Smooth muscle cell (in vitro differentiated cells): ENCODE data around the gene IMP3. TPM values are rescaled to one million over a fixed set of nuclear protein-coding genes. Genes with fewer than 3 reads are reported as not detected.
A peak's percentile ranks its signal among the peaks of the same experiment; 100 is the strongest.

Experiments used
- DNase-seq: peaks from one replicate; lab custom pipeline; 2025; ENCODE audit not compliant: unreplicated experiment; lab: John Stamatoyannopoulos, UW
- H2AFZ ChIP-seq: fragments of 200-600 bp; sonication (generic); 2 replicates; pipeline ENCODE4 v1.6.0; 2016; ENCODE audit warnings: antibody characterized with exemption, low read depth, mild to moderate bottlenecking
- H3F3A ChIP-seq: fragments of 200-600 bp; sonication (generic); 2 replicates; pipeline ENCODE4 v1.6.0; 2017; ENCODE audit warnings: antibody characterized with exemption, low read depth
- H3K27ac ChIP-seq: fragments of 200-600 bp; sonication (generic); 2 replicates; pipeline ENCODE4 v1.5.1; 2016; ENCODE audit warnings: low read depth, mild to moderate bottlenecking
- H3K27me3 ChIP-seq: fragments of 200-600 bp; sonication (generic); 2 replicates; pipeline ENCODE4 v1.6.1; 2016; ENCODE audit warnings: low read depth, mild to moderate bottlenecking
- H3K36me3 ChIP-seq: fragments of 200-600 bp; sonication (generic); 2 replicates; pipeline ENCODE4 v1.5.1; 2016; ENCODE audit warnings: low read depth
- H3K4me1 ChIP-seq: fragments of 200-600 bp; sonication (generic); 2 replicates; pipeline ENCODE4 v1.5.1; 2016; ENCODE audit warnings: low read depth
- H3K4me2 ChIP-seq: fragments of 200-600 bp; sonication (generic); 2 replicates; pipeline ENCODE4 v1.6.0; 2016; ENCODE audit warnings: mild to moderate bottlenecking
- H3K4me3 ChIP-seq: fragments of 200-600 bp; sonication (generic); 2 replicates; pipeline ENCODE4 v1.5.1; 2016; ENCODE audit warnings: mild to moderate bottlenecking
- H3K79me2 ChIP-seq: fragments of 200-600 bp; sonication (generic); 2 replicates; pipeline ENCODE4 v1.6.0; 2016; ENCODE audit warnings: low read depth, mild to moderate bottlenecking
- H3K9ac ChIP-seq: fragments of 200-600 bp; sonication (generic); 2 replicates; pipeline ENCODE4 v1.6.0; 2016; ENCODE audit warnings: low read depth
- H3K9me3 ChIP-seq: fragments of 200-600 bp; sonication (generic); replicated peaks from 2 replicates; pipeline ENCODE4 v1.5.1; 2016; ENCODE audit warnings: low read depth
- H4K20me1 ChIP-seq: fragments of 200-600 bp; sonication (generic); 2 replicates; pipeline ENCODE4 v1.6.0; 2016; ENCODE audit warnings: low read depth
- WGBS: methylation state at CpG from one replicate; pipeline ENCODE4 v1.1.7; 2016; ENCODE audit warnings: low lambda C conversion rate; 5-methylcytosine and 5-hydroxymethylcytosine counted together
- polyA plus RNA-seq: library from polyadenylated mRNA; unstranded; fragments of >200 nt; fragmentation: Nextera tagmentation; extraction: Ambion mirVana; gene quantifications from 2 replicates; pipeline ENCODE4 v1.2.1, GENCODE V29; 2016
- total RNA-seq: library from RNA; depleted of rRNA; stranded (reverse); fragments of >200 nt; gene quantifications from 2 replicates; pipeline ENCODE4 v1.2.3, GENCODE V29; 2014
- TF ChIP-seq, protein P1 (sequence below): fragments of 200-600 bp; sonication (generic); IDR thresholded peaks from 2 replicates; pipeline ENCODE4 v1.5.1; 2017; ENCODE audit warnings: borderline replicate concordance, mild to moderate bottlenecking, antibody characterized with exemption; ENCODE audit not compliant: insufficient read depth, poor library complexity, severe bottlenecking

IMP3 gene
- total and polyA plus RNA-seq, 2 experiments from 2014 or later, result 54.1 to 56.7 TPM

DNA sequence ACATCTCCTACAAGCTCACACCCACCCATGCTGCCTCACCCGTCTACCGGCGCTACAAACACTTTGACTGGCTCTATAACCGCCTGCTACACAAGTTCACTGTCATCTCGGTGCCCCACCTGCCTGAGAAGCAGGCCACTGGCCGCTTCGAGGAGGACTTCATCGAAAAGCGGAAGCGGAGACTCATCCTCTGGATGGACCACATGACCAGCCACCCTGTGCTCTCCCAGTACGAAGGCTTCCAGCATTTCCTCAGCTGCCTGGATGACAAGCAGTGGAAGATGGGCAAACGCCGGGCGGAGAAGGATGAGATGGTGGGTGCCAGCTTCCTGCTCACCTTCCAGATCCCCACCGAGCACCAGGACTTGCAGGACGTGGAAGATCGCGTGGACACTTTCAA, 9.8 kb upstream of the IMP3 start:
- Histone ChIP-seq H3F3A (no peaks in the 10 kb centered on the region), H3K27me3 (no peaks in the 10 kb centered on the region), H3K36me3 (no peaks in the 10 kb centered on the region), H3K4me2 (peak overlapping the region; percentile 95), H2AFZ (no peak overlapping the region), H4K20me1 (peaks cover 63% of the 10 kb centered on the region), H3K4me3 (peak overlapping the region; percentile 29), H3K9me3 (no peaks in the 10 kb centered on the region), H3K4me1 (peaks cover 38% of the 10 kb centered on the region), H3K27ac (no peak overlapping the region), H3K79me2 (peaks cover 75% of the 10 kb centered on the region), H3K9ac (no peak overlapping the region)
- DNase-seq, result no peak
- WGBS, result 96% methylated on average over 18 of the region's 18 CpGs
- TF ChIP-seq, protein P1, sequence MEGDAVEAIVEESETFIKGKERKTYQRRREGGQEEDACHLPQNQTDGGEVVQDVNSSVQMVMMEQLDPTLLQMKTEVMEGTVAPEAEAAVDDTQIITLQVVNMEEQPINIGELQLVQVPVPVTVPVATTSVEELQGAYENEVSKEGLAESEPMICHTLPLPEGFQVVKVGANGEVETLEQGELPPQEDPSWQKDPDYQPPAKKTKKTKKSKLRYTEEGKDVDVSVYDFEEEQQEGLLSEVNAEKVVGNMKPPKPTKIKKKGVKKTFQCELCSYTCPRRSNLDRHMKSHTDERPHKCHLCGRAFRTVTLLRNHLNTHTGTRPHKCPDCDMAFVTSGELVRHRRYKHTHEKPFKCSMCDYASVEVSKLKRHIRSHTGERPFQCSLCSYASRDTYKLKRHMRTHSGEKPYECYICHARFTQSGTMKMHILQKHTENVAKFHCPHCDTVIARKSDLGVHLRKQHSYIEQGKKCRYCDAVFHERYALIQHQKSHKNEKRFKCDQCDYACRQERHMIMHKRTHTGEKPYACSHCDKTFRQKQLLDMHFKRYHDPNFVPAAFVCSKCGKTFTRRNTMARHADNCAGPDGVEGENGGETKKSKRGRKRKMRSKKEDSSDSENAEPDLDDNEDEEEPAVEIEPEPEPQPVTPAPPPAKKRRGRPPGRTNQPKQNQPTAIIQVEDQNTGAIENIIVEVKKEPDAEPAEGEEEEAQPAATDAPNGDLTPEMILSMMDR, result no peak

DNA sequence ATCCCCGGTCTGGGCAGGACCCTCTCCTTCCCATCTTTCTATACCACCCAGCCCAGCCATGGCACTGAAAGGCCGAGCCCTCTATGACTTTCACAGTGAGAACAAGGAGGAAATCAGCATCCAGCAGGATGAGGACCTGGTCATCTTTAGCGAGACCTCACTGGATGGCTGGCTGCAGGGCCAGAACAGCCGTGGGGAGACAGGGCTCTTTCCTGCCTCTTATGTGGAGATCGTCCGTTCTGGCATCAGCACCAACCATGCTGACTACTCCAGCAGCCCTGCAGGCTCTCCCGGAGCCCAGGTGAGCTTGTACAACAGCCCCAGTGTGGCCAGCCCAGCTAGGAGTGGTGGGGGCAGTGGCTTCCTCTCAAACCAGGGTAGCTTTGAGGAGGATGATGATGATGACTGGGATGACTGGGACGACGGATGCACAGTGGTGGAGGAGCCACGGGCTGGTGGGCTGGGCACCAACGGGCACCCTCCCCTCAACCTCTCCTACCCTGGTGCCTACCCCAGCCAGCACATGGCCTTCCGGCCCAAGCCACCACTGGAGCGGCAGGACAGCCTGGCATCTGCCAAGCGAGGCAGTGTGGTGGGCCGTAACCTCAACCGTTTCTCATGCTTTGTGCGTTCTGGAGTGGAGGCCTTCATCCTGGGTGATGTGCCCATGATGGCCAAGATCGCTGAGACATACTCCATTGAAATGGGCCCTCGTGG, 9.2 kb upstream of the IMP3 start:
- peak overlapping the region; percentile 95 for H3K27ac ChIP-seq
- H3K79me2 ChIP-seq, result peaks cover 69% of the 10 kb centered on the region
- H3K27me3 ChIP-seq, result no peaks in the 10 kb centered on the region
- H3F3A ChIP-seq, result no peaks in the 10 kb centered on the region
- TF ChIP-seq, protein P1, result no peak
- H3K4me3 ChIP-seq, result peak overlapping the region; percentile 91
- H3K9me3 ChIP-seq, result no peaks in the 10 kb centered on the region
- H3K4me2 ChIP-seq, result peak overlapping the region; percentile 95
- peak overlapping the region; percentile 97 for H3K9ac ChIP-seq
- no peak for DNase-seq
- H4K20me1 ChIP-seq, result peaks cover 56% of the 10 kb centered on the region
- H3K4me1 ChIP-seq, result peaks cover 38% of the 10 kb centered on the region
- 85% methylated on average over 19 of the region's 19 CpGs for WGBS
- no peaks in the 10 kb centered on the region for H3K36me3 ChIP-seq
- no peak overlapping the region for H2AFZ ChIP-seq

DNA sequence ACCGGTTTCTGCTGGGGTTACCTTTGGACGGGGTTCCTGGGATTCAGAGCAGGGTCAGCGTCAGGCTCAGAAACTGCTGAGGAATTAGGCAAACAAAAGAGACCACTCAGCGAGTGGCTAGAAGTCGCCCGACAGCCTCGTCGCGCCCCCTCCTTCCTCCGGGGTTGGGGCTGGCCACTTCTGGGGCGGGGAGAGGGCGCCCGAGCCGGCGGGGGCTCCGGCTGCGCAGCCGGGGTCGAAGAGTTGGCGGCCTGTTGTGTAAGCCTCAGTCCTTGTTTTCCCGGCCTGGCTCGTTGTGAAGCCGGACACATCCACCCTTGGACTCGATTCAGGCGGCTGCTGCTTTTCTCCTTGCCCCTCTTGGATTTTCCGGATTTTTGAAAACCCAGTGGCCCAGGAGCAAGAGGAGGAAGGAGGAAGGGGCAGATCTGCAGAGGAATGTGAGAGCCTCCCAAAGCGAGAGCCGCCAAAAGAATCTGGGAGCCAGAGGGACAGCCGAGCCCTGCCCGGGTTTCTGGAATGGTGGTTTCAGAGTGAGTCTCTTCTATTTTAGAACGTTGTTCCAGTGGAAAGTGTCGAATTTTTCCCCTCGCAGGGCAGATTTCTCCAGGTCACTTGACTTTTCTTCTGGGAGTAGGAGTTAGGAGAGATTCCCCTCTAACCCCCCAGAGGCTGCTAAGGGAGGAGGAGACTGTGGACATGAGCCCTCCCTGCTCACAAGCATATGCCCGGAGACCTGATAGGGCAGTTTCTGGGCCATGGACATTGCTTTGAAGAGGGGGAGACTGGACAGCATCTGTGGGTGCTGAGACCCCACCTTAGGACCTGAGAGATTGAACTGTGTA, 8.4 kb upstream of the IMP3 start:
- no peaks in the 10 kb centered on the region for H3K27me3 ChIP-seq

More for the DNA sequence above, 8.4 kb upstream of the IMP3 start:
- H3F3A ChIP-seq, result no peaks in the 10 kb centered on the region
- peaks cover 61% of the 10 kb centered on the region for H3K79me2 ChIP-seq
- peak; percentile 45 for DNase-seq
- H3K9ac ChIP-seq, result peak overlapping the region; percentile 97
- H3K27ac ChIP-seq, result peak overlapping the region; percentile 95
- no peaks in the 10 kb centered on the region for H3K36me3 ChIP-seq
- peaks cover 38% of the 10 kb centered on the region for H3K4me1 ChIP-seq
- WGBS, result under 1% methylated on average over 27 of the region's 34 CpGs
- TF ChIP-seq, protein P1, result no peak
- no peaks in the 10 kb centered on the region for H3K9me3 ChIP-seq
- H4K20me1 ChIP-seq, result peaks cover 48% of the 10 kb centered on the region
- peak overlapping the region; percentile 95 for H3K4me2 ChIP-seq
- H2AFZ ChIP-seq, result peak overlapping the region; percentile 24
- peak overlapping the region; percentile 91 for H3K4me3 ChIP-seq
